NCI-H1417 (cell line): ENCODE results near the gene CD4.
A peak's percentile ranks its signal among the peaks of the same experiment; 100 is the strongest.
"Not testable (repeated sequence)": the region's sequence is repeated elsewhere in the genome, so short reads cannot be mapped to it uniquely, and the experiment has no call there.

Experiments
- DNase-seq, 3 experiments: peaks; one replicate each; lab custom pipeline; 2025; lab: John Stamatoyannopoulos, UW

The CD4 gene

DNA sequence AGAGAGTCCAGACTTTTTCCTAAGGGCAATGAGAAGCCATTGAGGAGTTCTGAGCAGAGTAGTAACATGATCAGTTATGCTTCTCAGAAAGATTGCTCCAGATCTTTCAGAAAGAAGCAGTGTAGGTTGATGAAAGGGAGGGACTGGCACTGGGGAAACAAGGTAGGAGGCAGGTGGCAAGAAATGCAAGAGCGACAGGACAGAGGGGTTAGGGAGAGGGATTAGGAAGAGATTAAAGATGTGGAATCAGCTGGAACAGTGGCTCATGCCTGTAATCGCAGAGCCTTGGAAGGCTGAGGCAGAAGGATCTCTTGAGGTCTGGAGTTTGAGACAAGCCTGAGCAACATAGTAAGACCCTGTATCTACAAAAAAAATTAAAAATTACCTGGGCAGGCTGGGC is 58.3 kb downstream of the CD4 start:
- no peak for DNase-seq

DNA sequence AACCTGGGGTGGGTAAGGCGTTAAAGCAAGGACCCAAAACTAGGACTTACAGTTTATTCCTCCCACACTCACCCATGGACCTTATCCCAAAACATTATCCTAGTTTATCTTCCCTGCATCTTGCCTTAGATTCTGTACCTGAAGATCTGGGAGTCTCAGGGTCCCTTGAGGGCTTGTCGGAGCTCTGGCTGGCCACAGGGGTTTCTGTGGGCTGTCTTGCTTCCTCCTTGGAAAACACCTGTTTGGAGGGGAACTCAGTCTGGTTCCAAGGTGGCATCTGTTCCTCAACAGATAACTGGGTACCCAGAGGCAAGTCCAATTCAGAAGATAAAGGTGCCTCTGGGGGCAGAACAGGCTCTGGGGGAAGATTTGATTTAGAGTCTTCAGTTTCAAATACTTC is 60.1 kb downstream of the CD4 start:
- DNase-seq, result no peak

DNA sequence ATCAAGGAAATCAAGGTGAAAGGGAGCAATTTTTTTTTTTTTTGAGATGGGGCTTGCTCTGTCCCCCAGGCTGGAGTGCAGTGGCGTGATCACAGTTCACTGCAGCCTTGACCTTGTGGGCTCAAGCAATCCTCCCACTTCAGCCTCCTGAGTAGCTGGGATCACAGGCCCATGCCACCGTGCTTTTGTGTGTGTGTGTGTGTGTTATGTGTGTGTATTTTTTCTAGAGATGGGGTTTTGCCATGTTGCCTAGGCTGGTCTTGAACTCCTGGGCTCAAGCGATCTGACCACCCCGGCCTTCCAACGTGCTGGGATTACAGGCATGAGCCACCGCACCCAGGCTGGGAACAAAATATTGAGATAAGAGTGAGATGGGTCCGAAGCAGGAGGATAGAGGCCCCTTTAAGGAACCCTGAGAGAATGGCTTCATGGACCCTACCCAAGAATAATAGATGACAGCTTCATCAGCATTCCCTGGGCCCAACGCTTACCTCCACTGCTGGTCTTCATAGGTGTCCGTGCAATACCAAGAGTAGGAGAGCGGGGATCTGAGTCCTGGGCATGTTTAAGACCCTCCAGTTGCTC is 60.7 kb downstream of the CD4 start:
- DNase-seq, result no peak

DNA sequence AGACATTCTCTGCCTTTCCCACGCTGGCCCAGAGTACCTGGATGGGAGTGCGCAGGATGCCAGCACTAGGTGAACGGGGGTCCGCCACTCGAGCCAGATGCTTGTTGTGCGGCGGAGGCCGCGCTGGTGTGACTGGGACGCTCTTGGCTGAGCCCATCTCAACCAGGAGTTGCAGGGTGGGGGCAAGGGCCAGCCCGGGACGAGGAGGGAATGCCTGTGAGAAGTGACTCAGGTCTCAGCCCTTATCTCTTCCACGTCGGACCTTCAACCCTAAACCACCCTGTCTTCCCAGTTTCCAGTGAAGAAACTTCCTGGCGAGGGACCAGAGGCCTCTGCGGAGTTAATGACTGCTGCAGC is 61.4 kb downstream of the CD4 start:
- DNase-seq, result no peak

DNA sequence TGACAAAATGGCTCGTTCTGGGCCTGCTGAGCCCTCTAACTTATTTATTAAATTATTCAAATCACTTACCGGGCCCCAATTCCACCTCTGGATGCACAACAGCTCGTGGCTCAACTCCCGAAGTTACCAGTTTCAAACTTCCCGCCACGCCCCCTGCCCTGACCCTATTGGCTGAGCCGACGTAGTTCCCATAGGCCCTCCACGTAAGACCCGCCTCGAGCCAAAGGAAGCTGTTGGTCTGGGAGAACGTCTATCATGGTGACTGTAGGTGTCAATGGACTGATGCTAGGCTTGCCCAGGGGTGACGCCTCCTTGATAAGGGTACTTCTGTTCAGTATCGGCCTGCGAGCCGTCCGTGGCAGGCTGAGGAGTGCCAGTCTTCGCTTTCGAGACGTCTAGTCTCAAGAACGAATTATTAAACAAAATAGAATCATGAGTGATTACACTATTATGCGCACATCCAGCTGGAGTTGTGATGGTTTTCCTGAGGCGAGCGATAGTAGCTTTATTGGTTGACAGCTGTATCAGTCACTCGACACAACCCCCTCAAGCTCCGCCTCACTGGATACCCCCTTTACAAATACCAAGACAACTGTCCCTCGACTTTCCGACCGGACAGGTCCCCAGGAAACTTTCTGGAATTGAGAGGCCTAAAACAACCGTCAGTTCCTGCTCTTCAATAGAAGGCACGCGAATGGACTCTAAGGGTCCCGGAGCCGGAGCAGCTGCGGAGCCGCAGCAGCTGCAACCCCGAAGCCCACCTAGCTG is 62.0 kb downstream of the CD4 start, which contains the start of gene CDCA3:
CDCA3 (minus strand) TSS at position 134 of the 768 bp plus-strand sequence. CDS start 334 bp downstream, outside the sequence.
- peak; percentile 96 to 99 (median 98) for DNase-seq

DNA sequence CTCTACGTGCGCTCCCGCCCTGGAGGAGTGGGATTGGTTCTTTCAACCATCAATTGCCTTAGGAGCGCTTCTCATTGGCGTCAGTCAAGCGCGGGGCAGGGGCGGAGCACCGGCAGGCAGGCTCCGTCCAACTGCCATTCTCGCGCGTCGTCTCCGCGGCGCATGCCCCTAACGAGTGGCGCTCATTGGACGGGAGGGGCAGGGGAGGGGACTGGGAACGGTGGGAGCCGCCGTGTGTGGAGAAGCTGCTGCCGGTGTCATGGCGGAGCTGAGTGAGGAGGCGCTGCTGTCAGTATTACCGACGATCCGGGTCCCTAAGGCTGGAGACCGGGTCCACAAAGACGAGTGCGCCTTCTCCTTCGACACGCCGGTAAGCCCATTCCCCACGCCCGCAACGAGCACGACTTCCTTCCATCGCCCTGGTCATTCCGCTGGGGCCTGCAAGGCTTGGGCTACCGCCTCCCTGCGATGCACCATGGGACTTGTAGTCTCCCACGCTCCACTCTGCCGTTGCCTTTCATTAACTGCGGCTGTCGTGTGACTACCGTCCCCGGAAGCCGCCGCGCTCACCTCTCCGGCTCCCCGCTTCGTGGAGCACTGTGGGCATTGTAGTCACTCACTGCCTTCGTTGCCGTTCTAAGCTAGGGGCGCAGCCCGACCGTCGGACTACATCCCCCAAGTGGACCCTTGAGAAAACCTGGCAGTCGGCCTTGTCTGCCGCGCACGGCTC is 62.8 kb downstream of the CD4 start, which contains the start of gene USP5:
USP5 (plus strand) TSS at position 230 of the 730 bp plus-strand sequence; CDS start at position 260, 30 bp downstream.
- peak; percentile 99 to 100 (median 100) for DNase-seq

DNA sequence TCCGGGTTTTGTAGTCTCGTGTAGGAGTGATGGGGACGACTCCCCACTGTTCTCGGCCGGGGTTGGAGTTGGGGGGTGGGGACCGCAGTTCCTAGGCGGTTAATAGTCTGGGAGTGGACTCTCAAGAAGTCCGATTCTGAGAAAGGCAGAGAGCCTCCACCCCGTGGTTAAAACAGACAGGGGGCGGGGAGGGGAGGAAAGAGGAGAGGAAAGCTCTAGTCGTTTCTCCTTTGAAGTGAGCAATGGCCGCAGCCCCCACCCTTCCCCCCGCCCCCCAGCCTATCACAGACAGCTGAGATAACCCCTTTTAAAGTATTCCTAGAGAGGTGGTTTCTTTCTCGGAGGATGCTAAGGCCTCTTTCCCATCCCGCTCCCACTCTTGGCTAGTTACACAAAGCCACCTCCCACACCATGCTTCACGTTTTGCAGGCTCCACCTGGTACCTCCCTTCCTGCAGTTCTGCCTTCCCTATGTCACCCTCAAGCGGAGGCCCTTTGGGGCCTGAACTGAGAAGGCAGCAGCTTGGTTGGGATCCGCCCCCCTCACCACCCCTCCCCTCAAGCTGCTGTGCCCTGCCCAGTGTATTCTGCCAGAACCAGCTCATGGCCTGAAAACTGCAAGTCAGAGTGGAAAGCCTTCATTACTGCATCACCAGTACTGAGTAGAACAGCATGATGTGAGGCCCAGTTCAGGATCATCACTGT is 63.5 kb downstream of the CD4 start:
- peak in 1 of 3 experiments; percentile 68 for DNase-seq

DNA sequence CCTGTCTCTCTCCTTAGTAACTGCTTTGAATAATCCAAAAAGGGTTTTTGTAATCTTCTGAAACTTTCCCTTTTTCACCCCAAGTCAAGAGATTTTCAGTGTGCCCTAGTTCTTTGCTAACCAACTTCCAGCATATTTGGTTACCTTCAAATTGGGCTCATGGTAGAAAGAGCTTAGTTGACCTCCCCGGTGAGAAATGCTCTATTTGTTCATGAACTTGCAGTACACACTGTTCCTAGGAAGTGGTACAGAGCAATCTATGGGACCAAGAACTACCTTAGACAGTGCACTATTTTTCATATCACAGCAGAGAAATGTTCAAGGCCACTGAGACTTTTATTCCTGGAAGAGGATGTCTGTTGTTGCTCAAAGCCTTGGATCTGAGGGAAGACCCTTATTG is 64.3 kb downstream of the CD4 start:
- DNase-seq, result no peak

DNA sequence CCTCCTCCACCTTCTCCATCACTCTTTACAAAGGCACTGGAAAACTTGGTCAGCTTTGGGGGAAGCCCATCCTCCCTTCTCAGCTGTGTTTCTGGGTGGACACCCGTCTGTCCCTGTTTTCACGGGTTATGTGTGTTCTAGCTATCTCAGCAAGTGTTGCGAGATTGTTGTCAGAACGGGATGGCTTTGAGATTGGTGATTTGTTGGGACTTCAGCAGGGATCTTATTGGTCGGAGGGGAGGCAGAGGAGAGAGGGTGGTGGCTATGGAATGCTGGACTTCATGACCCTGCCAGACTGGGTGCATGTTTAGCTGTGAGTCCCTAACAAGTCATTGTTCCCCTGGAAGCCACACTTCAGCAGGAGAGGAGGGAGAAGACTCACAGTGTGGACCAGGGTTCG is 64.7 kb downstream of the CD4 start:
- no peak for DNase-seq

DNA sequence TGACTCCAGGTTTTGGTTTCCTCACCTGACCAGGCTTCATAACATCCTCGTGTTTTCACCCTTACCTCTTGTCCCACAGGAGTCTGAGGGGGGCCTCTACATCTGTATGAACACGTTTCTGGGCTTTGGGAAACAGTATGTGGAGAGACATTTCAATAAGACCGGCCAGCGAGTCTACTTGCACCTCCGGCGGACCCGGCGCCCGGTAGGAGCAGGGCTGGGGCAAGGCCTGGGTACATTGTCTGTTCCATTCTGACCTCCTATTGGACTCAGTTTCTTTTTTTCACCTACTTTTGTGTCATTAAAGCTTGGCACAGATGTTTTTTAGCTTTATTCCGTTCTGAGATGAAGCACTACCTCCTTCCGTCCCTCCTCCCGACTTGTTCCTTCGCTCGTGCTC is 66.0 kb downstream of the CD4 start:
- no peak for DNase-seq

DNA sequence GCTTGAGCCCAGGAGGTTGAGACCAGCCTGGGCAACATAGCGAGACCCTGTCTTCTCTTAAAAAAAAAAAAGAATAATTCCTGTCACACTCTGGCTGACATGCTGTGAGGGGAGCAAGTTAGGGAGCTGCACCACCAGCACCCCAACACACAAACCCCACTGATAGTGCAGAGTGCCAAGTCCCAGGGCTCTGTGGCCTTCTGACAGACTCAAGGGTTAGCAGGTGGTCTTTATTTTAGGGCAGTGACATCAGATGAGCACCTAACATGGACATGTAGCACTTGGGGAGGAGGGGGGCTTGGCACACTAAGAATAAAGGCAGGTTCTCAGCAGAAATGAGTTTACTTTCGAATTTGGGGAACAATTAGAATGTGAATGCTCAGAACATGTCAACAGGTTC is 69.5 kb downstream of the CD4 start:
- no peak for DNase-seq

DNA sequence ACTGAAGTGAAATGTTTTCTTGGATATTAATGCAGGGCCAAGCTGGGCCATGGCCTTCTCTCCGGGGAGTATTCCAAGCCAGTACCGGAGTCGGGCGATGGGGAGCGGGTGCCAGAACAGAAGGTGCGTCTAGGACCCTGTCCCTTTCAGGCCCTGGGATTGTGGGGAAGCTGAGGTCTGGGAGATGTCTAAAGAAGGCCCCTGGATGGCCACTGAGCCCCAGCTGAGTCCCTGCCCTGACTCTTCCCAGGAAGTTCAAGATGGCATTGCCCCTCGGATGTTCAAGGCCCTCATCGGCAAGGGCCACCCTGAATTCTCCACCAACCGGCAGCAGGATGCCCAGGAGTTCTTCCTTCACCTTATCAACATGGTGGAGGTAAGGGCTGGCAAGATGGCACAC is 70.8 kb downstream of the CD4 start:
- DNase-seq, result no peak

DNA sequence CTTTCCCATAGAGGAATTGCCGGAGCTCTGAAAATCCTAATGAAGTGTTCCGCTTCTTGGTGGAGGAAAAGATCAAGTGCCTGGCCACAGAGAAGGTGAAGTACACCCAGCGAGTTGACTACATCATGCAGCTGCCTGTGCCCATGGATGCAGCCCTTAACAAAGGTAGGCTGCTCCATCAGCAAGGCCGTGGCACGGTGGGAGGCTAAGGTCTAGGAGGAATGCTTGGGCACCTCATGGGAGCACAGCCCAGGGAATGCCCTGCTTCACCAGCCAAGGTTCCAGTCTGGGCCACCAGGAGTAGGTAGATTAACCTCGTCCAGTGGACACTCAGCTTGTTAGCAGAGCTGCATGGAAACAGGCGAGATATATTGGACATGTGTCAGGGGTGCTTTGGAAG is 71.6 kb downstream of the CD4 start:
- no peak for DNase-seq

DNA sequence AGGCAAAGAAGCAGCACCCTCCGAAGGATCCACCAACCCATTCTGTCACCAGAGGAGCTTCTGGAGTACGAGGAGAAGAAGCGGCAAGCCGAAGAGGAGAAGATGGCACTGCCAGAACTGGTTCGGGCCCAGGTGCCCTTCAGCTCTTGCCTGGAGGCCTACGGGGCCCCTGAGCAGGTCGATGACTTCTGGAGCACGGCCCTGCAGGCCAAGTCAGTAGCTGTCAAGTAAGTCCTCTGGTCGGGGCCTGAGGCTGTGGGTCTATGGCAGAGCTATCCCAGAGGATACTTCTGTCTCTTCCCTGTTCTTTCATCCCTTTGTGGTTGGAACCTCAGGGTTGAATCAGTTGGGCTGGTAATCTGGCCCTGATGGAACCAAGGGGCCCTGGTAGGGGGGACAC is 72.1 kb downstream of the CD4 start:
- DNase-seq, result no peak

DNA sequence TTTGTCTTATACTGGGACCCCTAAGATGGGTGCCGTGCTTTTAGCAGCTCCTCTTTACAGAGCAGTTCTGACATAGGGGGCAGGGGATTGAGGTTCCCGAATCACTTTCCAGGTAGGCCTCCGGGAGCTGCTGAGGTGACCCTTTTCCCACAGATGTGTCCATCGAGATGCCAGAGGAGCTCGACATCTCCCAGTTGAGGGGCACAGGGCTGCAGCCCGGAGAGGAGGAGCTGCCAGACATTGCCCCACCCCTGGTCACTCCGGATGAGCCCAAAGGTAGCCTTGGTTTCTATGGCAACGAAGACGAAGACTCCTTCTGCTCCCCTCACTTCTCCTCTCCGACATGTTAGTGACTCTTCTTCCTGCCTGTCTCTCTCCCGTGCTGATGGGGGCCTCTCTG is 73.7 kb downstream of the CD4 start:
- DNase-seq, result no peak

DNA sequence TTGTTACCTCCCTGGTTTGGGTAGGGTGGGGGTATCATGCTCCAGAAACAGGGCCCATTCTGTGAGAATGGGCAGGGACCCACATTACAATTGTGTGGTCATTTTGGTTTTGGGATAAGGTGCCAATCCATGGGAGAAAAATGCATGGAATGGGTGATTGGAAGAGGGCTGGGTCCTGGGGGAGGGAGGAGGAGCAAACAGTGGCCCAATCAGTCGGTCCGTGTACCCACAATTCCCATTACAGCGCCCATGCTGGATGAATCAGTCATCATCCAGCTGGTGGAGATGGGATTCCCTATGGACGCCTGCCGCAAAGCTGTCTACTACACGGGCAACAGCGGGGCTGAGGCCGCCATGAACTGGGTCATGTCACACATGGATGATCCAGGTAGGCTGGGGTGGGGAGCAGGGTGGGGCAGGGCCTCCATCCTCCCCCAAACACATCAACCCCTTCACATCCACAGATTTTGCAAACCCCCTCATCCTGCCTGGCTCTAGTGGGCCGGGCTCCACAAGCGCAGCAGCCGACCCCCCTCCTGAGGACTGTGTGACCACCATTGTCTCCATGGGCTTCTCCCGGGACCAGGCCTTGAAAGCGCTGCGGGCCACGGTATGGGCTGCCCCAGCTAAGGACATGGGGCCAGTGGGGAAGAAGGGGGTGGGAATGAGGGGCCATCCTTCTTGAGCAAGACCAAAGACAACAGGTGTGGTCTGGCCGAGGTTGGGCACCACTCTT is 74.4 kb downstream of the CD4 start:
- no peak for DNase-seq

DNA sequence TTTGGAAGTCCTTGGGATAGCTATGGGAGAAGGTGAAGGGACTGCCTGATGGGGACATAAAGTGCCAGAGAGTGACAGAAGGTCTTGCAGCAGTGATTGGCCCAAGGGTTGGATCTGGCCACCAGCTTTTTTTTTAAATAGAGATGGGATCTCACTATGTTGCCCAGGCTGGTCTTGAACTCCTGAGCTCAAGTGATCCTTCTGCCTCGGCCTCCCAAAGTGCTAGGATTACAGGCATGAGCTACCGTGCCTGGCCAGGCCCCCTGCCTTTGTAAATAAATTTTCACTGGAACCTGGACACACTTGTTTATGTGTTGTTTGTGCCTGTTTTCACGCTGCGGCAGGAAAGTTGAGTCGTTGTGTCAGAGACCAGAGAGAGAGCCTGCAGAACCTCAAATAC is 76.0 kb downstream of the CD4 start:
- not testable (repeated sequence) for DNase-seq

DNA sequence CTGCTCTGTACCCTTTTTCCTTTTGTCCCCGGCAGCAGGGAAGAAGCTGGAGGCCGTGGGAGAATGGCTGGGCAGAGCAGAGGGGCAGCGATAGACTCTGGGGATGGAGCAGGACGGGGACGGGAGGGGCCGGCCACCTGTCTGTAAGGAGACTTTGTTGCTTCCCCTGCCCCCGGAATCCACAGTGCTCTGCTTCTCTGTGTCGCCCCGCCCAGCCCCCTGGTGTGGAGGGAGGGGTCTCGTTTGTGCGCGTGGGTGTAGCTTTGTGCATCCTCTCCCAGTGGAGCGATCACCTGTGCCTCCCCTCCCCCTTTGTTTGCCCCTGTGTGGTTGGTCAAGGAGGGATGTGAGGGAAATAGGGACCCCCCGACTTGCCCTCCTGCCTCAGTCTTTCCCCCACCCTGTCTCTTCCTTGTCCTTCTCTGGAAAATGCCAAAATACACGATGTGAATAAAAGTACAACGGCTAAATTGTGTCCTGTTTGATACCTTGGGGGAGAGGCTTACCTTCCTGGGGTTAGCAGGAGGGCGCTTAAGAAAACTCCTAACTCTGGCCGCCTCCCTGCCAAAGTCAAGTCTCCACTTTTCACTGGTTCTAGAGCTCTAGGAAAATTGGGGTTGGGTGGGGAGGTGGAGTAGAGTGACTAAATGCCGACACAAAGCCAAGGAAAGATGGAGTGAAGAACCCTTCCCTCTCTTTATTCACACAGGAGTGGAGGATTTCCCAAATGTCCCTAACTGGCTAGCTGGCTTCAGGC is 77.0 kb downstream of the CD4 start:
- DNase-seq, result peak in 2 of 3 experiments; percentile 13 to 15

DNA sequence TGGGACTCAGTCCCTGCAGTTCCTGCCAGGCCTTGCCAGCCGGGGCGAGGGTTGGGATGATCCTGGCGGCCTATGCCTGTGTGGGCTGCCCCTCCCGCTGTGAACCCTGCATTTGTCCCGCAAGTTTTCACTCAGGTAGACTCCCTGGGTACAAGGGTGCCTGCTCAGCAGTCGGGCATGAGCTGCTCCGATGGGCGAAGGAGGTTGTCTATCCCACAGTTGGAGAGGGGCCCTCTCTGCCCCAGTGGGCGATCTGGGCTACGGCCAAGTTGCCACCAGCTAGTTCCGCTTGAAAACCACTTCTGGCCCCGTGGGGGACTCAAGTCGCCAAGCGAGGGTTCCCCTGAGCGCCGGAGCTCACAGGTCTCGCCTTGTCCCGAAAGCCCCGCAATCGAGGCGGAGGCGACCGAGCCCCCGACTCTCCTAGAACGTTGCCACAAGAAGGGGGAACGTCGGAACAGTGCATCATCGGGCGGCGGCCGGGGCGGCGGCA is 77.6 kb downstream of the CD4 start:
- DNase-seq, result no peak

DNA sequence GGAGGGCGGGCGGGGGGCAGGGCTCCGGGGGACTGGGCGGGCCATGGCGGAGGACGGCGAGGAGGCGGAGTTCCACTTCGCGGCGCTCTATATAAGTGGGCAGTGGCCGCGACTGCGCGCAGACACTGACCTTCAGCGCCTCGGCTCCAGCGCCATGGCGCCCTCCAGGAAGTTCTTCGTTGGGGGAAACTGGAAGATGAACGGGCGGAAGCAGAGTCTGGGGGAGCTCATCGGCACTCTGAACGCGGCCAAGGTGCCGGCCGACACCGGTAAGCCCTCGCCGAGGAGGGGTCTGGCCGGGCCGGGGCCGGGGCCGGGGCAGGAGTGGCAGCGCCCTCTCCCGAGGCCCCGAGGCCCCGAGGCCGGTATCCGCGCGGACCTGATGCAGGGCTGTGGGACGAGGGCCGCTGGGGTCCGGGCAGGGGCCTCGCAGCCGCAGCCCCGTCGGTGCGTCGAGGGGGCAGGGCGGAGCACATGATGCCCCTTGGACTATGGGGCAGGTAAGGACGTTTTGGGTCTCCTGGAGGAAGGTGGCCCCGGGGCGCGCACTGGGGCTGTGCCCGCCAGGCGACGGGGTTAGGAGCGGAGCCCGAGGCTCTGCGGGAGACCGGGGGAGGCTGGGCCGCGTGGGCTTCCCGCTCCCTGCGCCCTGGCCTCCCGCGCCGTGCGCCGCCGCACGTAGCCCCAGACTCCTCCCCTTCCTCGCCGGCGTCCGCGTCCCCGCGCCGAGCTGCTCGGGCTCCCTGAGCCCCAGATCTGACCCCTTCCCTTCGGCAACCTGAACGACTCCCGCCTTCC is 78.3 kb downstream of the CD4 start, which contains the start of gene TPI1:
TPI1 (plus strand) TSS at position 119 of the 798 bp plus-strand sequence; CDS start at position 155, 36 bp downstream.
- DNase-seq, result peak; percentile 69 to 88 (median 87)
